Activated CD8-positive, alpha-beta memory T cell treated with anti-CD3 and anti-CD28 coated beads, Interleukin-2, amount 50 U/mL, for 48 hours (primary cell): ENCODE measurements around the gene SEC23IP.
"Not testable (repeated sequence)": the region's sequence is repeated elsewhere in the genome, so short reads cannot be mapped to it uniquely, and the experiment has no call there.

Source experiments
- DNase-seq: peaks from one replicate; pipeline ENCODE4 v3.0.0-alpha.2; 2020

Gene SEC23IP

DNA sequence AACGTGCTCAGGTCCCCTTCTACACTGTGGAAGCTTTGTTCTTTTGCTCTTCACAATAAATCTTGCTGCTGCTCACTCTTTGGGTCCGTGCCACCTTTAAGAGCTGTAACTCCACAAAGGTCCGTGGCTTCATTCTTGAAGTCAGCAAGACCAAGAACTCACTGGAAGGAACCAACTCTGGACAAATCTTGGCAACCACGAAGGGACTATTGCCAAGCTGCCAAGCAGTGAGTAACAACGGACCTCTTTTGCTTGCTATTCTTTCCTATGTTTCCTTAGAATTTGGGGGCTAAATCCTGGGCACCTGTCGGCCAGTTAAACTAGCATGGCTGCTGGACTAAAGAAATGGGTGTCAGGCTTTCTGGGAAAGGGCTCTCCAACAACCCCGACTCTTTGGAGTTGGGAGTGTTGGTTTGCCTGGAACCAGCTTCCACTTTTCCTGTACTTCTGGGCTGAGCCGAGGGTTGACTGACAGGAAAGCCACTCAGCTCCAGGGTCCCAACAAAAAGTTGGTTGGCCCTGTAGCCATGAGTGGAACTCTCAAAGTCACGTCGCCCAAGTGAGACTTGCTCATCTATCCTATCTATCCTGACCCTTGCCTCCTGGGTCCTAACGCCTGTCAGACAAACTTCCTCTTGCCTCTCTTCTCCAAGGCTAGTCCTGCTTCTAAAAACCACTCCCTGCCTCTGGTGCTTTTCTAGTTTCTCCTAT is 8.5 kb upstream of the SEC23IP start:
- DNase-seq, result not testable (repeated sequence)

DNA sequence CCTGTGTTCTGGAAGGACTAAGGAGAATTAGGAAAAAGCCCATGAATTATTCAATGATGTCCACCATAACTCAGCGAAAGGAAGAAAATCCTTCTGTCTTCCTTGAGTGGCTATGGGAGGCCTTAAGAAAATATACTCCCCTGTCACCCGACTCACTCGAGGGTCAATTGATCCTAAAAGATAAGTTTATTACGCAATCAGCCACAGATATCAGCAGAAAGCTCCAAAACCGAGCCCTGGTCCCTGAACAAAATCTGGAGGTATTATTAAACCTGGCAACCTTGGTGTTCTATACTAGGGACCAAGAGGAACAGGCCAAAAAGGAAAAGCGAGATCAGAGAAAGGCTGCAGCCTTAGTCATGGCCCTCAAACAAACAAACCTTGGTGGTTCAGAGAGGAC is 6.5 kb upstream of the SEC23IP start:
- not testable (repeated sequence) for DNase-seq

DNA sequence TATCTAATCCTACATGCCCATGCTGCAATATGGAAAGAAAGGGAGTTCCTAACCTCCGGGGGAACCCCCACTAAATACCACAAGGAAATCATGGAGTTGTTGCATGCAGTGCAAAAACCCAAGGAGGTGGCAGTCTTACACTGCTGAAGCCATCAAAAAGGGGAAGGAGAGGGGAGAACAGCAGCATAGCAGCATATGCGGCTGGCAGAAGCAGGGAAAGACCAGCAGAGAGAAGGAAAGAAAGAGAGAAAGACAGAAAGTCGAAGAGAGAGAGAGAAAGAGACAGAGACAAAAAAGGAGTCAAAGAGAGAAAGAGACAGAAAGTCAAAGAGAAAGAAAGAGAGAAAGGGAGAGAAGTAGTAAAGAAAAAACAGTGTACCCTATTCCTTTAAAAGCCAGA is 3.8 kb upstream of the SEC23IP start:
- DNase-seq, result not testable (repeated sequence)

DNA sequence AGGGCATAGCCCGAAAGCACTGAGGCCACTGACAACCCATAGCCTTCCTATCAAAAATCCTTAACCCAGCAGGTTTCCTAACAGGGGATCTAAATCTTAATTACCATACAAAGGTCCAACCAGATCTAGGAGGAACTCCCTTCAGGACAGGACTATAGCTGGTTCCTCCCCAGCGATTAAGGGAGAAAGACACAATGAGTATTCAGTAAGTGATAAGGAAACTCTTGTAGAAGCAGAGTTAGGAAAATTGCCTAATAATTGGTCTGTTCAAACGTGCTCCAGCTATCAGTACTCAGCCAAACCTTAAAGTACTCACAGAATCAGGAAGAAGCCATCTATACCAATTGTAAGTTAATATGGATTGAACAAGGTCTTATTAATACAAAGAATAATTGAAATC is 3.3 kb upstream of the SEC23IP start:
- not testable (repeated sequence) for DNase-seq

DNA sequence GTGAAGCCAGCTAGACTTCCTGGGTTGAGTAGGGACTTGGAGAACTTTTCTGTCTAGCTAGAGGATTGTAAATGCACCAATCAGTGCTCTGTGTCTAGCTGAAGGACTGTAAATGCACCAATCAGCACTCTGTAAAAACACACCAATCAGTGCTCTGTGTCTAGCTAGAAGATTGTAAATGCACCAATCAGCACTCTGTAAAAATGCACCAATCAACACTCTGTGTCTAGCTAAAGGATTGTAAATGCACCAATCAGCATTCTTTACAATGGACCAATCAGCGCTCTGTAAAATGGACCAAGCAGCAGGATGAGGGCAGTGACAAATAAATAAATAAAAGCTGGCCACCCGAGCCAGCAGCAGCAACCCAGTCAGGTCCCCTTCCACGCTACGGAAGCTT is 2.2 kb upstream of the SEC23IP start:
- not testable (repeated sequence) for DNase-seq

DNA sequence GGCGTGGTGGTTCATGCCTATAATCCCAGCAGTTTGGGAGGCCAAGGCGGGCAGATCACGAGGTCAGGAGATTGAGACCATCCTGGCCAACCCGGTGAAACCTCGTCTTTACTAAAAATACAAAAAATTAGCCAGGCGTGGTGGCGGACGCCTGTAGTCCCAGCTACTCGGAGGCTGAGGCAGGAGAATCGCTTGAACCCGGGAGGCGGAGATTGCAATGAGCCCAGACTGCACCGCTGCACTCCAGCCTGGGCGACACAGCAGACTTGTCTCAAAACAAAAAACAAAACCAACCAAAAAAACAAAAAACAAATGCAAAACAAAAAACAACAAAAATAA is 712 bp upstream of the SEC23IP start:
- not testable (repeated sequence) for DNase-seq

DNA sequence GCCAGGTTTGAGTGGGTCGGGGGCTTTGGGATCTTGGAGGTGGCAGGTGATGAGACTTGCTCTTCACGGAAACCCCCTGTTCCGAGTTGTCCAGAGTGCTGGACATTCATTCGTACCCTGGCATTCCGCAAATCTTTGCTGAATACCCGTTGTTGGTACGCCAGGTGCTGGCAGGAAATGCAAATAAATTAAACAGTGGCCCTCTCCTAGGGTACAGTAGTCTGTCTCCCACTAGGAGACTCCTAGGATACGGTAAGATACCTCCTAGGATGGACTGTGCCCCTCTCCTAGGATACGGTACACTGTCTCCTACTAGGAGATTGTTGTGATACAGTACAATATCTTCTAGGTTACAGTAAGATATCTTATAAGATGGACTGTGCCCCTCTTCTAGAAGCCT is 544 bp downstream of the SEC23IP start:
- no peak for DNase-seq

DNA sequence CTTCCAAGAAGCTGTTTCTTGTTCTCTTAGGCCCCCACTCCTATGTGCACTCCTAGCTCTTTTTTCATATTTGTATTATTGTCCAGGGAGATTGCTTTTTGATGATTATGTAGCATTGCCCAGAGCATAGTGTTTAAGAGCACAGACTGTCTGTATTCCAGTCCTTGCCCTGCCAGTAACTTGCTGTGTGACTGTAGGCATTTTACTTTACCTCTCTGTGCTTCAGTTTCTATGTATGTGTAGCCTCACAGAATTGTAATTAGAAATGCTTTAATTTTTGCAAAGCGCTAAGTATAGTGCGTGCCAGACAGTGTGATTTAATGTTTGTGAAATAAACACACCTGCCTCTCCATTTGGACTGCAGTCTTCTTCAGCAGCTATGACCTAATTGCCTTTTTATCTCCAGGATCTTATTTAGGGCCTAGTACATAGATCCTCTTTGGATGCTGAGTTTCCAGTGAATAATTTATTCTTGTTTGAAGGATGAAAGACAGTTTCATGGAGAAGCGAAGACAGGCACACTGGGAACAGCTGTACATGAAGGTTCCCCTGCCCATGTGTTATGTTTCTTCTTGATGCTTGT is 1.4 kb downstream of the SEC23IP start:
- DNase-seq, result no peak

DNA sequence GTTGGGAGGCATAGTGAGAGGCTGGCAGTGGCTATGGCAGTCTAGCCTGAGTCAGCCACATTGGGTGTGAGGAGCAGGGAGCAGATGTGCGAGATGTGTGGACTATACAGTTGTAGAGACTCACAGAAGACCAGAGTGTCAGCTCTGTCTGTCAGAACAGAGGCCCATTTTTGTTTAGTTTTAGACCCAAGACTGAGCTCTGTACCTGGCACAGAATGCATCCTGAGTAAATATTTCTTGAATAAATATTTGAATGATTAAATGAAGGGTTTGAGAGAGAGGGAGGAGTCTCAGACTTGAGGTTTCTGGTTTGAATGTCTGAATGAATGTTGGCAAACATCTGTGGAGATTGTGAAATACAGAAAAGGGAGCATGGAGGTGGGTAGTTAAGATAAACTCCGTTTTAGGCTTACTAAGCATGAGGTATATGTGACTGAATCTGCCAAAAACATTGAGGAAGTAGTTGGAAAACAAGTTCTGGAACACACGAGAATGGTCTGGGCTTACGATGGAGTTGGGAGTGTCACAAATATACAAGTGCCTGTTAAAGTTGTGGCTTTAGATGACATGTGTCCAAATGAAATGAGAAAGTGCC is 3.6 kb downstream of the SEC23IP start:
- no peak for DNase-seq

DNA sequence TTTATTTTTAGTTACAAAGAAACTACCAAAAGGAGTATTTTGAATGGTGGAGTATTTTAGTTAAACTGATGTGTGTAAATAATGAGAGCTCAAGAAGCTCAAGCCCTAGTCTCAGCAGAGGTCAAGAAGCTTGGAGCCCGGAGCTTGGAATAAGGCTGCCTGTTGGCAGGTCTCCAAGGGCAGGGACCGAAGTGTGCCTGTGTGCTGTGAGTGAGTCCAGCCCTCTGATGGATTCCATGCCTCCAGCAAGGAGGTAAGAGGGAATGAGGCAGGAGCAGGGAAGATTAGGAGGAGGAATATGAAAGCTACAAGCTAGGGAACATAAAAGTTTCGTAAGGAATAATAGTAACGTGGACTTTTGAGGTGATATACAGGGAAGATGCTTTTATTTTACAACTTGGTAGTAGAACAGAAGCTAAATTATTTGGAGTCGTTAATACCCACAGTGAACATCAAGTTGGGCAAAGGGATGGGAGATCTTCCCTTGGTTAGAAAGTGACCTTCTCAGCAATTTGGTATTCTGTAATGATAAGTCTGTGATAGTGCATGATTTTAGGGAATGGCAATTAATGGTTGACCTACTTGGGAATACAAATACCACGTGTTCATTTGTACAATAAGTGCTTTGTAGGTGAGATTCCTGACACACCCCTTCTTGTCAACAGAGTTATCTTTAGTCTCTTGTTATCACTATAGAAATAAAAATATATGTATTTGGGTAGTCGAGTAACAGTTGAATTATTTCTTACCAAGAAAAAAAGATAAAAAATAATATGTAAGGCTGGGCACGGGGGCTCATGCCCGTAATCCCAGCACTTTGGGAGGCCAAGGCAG is 4.6 kb downstream of the SEC23IP start:
- no peak for DNase-seq

DNA sequence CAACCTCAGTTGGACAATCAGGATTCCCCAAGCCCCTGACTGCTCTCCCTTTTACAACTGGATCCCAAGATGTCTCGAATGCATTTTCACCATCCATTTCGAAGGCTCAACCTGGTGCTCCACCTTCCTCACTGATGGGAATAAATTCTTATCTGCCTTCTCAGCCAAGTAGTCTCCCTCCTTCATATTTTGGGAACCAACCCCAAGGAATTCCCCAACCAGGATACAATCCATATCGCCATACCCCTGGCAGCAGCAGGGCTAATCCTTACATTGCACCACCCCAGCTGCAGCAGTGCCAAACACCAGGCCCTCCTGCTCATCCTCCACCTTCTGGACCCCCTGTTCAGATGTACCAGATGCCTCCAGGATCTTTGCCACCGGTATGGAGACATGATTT is 6.0 kb downstream of the SEC23IP start:
- no peak for DNase-seq

DNA sequence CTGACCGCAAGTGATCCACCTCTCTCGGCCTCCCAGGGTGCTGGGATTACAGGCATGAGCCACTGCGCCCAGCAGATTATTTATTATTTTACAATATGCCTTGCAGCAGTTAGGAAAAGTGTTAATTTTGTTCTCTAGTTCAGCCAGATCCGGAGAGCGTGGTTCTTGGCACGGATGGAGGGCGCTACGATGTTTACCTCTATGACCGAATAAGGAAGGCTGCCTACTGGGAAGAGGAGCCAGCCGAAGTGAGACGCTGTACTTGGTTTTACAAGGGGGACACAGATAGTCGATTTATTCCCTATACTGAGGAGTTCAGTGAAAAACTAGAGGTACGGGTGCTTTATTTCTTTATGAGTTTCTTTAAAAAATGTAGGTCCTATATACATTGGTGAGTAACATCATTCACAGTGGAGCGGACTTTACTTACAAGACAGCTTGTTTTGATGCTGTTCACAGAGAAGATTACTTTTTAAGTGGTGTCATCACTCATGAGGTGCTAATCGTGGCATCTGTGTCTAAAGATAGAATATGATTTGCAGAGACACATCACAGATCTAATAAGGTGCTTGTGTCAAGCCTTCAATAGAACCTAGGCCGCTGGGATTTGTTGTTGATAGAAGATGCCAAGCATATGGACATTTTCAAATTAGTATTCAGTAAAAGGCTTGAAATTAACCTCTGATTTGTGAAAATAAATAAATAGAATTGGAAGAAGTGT is 11.6 kb downstream of the SEC23IP start:
- no peak for DNase-seq

DNA sequence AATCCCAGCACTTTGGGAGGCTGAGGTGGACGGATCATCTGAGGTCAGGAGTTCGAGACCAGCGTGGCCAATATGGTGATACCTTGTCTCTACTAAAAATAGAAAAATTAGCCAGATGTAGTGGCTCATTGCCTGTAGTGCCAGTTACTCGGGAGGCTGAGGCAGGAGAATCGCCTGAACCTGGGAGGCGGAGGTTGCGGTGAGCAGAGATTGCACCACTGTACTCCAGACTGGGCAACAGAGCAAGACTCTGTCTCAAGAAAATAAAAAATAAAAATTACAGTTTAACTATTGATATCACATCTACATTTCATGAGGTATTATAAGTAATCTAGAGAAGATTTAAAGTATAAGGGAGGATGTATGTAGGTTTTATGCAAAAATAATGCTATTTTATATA is 15.2 kb downstream of the SEC23IP start:
- not testable (repeated sequence) for DNase-seq

DNA sequence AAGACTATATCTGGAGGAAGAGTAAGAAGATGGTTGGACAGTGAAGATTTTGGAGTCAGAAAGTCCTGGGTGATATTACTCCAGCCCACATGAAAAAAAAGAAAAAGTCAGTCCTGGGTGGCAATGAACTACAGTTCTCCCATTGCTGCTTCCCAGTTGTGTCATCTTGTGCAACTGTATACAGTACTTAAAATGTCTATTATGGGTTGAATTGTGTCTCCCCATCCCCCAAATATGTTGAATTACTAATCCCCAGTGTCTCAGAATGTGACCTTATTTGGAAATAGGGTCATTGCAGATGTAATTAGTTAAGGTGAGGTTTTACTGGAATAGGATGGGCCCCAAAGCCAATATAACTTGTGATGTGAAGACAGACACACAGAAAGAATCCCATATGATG is 15.6 kb downstream of the SEC23IP start:
- DNase-seq, result no peak

DNA sequence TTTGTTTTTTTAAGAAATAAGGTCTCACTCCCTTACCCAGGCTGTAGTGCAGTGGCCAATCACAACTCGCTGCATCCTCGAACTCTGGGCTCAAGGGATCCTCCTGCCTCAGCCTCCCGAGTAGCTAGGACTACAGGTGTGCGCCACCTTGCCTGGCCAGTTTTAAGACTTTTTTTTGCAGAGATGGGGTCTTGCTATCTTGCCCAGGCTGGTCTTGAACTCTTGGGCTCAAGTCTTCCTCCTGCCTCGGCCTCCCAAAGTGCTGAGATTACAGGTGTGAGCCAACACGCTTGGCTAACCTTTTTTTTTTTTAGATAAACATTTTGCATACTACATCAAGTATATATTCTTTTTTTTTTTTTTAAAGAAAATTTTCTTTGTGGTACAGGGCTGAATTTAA is 18.2 kb downstream of the SEC23IP start:
- no peak for DNase-seq

DNA sequence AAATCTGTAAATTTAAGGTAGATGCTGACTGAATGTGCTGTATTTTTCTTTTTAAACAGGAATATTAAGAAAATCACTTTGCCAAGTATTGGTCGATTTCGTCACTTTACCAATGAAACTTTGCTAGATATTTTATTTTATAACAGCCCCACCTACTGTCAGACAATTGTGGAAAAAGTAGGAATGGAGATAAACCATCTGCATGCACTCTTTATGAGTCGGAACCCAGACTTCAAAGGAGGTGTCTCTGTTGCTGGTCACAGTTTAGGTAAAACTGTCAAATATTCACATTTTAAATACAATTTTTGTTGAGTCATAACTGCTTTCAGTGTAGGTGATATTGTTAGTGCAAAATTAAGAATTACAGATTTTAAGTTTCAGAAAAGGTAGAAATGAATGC is 25.2 kb downstream of the SEC23IP start:
- no peak for DNase-seq

DNA sequence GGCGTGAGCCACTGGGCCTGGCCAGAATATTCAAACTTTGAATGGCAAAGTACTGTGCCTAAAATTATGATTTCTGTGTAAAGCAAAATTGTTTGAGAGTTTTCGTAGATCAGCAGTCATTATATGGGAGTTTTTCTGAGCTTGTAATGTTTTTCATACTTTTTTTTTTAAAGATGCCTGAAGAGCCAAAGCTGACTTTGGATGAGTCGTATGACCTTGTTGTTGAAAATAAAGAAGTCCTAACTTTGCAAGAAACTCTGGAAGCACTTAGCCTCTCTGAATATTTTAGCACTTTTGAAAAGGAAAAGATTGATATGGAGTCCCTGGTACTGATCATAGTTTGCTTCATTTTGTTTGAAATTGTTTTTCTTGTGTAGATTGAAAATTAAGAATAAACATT is 26.7 kb downstream of the SEC23IP start:
- DNase-seq, result no peak

DNA sequence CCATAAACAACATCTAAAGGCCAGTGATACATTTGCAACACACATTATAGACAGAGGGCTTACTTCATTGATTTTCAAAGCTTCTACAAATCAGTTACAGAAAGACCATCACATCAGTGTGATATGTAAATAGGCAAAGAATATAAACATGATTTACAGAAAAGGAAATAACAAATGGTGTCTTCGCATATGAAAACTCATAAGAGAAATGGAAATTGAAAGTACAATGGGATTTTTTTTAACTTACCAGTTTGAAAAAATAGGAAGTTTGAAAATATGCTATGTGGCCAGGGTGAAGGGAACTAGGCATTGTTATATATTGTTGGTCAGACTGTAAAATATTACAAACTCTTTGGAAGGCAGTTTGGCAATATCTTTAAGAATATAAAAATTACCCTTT is 27.3 kb downstream of the SEC23IP start:
- no peak for DNase-seq

DNA sequence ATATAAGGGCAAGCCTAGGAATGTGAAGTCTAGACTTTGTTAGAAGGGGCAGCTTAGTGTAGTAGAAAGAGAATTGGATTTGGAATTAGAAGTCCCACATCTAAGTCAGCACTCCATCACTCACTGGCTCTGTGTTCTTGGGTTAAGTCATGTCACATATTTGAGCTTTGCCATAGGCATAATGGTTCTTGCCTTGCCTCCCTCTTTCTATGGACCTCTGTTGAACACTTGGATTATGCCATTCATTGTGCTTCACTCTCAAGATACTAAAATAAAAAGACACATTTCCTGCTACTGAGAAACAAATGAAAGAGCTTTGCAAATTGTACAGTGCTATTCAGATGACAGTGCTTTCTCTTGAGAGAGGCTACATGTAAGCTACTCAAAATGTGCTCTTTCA is 35.9 kb downstream of the SEC23IP start:
- no peak for DNase-seq

DNA sequence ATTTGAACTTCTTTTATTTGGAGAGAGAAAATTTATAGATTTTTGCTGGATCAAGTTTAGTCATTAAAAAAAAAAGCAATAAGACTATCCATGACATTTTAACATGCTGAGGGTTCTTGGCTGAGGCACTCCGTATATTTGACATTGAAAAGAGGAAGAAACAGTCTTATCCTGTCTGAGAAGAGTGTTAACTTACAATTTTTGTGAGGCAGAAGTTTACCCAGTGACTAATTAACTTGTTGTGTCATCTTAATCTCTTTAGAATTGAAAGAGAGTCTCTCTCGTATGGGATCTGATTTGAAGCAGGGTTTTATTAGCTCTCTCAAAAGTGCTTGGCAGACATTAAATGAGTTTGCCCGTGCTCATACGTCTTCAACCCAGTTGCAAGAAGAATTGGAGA is 39.3 kb downstream of the SEC23IP start:
- DNase-seq, result no peak

DNA sequence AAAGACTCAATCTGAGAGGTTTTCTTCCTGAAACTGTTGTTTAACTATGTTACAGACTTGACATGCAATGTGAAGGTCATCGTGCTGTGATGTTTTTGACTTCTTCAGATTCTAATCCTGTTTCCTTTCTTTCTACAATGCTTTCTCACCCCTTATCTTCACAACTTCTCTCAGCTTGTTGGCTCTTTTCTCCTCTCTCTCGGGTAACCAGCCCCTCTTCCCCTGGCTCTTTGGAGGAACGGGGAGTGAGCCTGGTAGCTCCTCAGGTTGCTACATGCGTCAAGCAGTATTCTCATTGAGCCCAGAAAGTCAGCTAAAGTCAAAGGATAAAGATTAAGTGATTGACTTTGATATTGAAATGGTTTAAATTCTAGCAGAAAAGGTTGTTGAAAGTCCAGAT is 40.1 kb downstream of the SEC23IP start:
- no peak for DNase-seq

DNA sequence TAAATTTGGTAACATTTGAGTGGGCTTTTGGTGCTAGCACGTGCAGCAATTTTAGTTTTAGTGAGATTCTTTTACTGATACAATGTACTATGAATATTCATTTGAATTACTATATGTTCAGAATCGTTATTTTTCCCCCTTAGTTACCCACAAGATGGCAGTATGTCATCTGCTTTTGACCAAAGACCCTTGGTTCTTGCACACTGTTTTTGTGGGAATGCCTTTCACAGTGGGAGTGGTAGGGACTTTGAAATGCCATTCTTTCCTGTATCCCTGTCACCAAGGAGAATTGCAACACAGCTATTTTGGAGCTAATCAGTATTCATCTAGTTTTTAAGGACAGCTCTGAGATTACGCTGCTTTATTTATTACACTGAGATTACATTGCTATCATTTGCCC is 40.6 kb downstream of the SEC23IP start:
- no peak for DNase-seq

DNA sequence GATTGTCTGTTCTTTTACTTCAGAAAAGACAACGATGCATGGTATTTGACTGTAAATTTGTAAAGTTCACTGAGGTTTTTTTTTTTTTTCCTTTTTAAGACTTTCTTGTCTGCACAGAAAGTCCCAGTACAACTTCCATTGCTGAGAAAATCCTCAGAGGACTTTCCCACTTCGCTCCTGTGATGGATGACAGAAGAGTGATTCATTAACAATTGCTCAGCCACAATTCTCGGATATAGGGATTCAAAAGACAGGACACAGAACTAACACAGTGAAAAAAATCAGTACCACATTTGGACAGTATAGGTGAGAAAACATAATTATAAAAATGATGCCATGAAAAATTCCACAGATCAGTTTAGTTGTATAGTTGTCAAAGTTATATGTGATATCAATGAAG is 48.0 kb downstream of the SEC23IP start:
- DNase-seq, result no peak
